Epidermal melanocyte (primary cell): Measurements from ENCODE around the gene PSAPL1.

Experiments used
- DNase-seq: peaks from one replicate; pipeline ENCODE4 v3.0.0; 2011; ENCODE audit warnings: low spot score; ENCODE audit not compliant: insufficient read length

The PSAPL1 gene

DNA sequence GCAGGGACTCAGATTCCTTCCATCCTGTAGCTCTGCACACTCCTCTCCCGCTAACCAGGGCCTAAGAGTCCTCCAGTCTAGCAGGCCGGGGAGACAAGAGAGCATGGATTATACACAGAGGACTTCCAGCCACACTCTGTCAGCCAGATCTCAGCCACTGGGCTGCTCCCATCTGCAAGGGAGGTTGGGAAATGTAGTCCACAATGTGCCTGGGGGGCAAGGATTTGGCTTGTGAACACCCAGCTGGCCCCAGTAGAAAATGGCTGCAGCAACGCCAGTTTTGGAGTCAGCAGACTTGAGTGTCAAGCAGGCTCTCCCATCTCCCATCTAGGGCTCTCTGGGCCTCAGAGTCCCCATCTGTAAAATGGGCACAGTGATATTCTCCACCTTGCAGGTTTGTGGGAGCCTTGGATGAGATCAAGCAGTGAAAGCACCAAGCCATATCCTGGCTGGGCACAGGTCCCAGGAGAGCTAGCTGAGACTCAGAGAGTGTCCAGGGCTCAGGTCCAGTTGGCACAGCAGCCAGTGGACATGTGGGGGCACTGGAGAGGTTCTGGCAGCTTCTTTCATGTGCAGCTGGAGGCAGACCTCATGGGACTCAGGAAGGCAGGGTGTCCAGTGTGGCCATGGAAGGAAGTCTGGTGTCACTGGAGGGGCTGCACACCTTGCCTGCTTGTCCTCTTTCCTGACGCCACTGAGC, 14.6 kb downstream of the PSAPL1 start:
- no peak for DNase-seq

DNA sequence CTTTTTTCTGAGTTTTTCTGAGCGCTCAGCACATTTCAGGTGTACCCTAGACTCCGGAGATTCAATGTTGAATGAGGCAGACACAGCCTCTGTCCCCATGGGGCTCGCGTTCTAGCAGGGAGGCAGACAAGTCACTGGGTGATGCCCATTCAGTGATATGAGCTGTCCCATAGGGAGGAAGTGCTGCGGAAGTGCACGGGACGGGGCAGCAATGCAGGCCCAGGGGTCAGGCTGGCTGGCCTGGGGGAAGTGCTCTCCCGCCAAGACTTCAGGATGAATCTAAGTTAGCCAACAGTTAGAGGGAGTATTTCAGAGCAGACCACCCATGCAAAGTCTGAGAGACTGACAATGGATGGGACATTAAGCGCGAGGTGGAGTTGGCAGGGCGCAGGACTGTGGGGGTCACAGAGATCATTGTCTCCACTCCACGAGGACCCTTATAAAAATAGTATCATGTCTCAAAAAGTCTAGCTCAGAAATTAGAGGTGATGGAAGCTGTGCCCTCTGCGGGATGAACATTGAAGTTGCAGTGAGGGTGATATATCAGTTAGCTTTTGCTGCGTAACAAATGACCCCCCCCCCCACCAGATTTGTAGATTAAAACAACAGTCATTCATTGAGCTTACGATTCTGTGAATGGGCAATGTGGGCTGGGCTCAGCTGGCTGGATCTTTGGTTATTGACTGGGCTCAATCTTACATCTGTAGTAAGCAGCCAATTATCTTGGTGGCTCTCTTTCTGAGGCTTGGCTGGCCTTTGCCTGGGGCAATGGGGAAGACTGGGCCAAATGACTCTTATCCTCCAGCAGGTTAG, 16.4 kb downstream of the PSAPL1 start:
- DNase-seq = no peak

DNA sequence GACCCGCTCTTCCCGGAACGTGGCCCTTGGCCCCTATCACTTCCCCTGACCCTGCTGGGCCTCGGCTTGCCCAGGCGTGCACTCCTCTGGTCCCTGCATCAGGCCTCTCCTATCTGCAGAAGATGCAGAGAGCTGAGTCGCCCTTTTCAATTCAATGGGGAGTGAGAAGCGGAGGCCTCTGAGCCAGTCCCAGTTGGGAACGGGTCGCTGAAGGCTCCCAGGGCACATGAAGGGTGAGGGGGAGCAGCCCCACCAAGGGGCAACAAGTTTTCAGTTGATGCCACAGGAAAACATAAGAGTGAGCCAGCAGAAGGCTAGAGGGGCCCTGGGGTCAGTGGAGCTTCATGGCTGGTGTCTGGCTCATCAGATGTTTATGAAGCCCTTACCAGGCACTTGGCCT, 17.1 kb downstream of the PSAPL1 start:
- no peak for DNase-seq

DNA sequence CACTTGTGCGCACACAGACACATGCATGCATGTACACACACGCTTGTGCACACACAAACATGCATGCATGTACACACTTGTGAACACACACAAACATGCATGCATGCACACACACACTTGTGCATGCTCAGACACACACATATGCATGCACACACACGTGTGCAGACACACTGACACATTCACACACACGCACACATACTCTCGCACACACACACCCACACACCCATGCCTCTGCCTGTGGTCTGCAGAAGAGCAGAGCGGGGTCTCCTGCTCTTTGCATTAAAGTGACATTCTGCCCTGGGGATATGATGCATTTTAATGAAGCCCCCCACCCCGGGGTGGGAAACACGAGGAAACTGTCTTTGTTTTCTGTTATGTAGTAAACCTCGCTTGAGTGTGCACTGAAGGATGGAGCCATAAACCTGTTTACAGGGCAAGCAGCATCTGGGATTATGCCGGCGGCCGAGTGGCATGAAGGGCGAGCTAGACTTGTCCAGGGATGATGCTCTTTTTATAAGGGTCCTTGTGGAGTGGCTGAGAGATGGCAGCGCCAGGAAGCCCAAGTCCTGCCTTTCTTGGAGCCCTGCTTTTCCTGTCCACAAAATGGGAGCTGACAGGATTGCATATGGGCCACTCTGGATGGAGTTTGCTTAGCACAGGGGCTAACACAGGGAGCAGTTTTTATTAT, 17.8 kb downstream of the PSAPL1 start:
- no peak for DNase-seq

DNA sequence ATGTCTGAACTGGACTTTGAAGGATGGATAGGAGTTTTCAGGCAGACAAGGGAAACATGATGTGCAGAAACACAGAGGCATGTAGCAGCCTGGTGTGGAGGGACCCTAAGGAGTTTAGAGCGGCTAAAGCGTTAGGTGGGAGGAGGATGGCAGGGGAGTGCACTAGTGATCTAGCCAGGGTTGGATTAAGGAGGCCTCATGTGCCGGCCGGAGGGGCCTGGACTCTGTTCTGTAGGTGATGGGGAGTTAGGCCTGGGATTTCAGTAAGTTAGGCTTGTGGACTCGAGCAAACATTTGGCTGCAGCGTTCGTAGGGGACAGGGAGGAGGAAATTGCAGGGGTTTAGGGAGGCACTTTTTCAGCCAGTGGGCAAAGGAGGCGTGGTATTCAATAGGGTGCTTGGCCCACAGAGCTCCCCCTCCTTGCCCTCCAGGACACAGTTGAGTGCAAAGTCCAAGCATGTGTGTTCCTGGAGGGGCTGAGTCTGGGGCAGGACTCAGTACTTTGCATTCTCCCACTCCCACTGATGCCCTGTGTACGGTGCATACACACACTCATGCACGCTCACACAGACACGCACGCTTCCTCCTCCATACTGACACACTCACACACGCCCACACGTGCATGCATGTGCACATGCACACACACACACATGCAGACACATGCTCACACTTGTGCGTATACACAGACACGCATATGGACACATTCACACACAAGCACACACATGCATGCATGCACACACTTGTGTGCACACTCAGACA, 18.6 kb downstream of the PSAPL1 start:
- no peak for DNase-seq

DNA sequence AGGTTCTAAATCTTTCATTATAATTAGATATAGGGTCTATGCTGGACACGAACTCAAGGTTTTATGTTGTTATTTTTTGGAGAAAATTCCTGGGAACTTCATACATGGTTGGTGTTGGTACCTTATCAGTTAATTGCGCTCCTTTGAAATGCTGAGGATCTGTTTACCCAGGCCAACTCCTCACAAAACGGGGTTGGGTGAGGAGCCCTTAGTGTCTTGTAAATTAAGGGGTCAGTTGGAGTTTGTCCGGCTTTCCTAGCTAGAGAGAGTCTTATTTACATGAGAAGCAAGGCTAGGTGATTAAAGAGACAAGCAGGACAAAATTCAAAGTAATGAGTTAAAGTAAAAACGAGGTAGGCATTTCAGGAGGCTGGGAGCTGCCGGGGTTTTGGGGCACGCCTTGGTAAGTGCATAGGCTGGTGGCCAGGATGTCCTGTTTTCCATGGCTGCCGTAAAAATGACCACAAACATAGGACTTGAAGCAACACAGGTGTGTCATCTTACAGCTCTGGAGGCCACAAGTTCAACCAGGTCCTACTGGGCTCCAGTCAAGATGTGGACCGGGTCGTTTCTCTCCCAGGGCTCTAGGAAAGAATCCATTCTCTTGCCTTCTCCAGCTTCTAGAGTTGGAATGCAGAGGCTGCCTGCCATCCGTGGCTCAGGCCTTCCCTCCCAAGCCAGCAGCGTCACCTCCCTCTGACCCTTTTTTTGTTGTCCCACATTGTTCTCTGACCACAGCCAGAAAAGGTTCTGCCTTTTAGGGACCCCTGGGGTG, 19.8 kb downstream of the PSAPL1 start:
- no peak for DNase-seq

DNA sequence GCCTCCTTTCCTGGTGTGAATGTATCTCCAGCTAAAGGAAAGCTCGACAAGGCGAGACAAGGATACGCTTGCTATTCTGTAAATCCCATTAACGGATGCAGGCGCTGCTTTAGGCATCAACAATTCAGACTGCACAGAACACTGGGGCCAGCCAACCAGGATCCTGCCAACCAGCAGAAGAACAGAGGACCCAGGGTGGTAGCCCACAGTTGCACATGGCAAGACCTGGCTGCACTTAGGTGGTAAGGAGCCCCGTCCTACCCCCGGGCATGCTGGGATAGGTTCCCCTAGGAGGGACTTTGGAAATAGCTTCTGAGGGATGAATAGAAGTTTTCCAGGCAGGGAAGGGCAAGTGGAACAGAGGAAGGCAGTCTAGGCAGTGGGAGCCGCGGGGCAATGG, 20.7 kb downstream of the PSAPL1 start:
- DNase-seq = no peak

DNA sequence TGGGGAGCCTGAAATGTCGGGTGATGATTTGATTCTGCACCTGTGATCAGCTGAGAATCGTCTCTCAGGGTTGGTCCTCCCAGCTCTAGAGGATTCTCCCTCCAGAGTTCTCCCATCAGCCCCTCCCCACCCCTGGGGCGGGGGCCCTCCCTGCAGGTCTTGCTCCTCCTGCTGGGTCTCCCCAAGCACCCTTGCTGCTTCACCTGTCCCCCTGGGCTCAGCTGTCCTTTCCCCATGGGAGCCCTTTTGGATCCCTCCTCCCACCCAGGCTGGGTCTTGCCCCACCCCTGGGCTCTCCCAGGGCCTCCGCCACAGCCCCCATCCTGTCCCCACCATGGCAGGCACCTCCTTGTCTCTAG, 22.2 kb downstream of the PSAPL1 start:
- DNase-seq = no peak

DNA sequence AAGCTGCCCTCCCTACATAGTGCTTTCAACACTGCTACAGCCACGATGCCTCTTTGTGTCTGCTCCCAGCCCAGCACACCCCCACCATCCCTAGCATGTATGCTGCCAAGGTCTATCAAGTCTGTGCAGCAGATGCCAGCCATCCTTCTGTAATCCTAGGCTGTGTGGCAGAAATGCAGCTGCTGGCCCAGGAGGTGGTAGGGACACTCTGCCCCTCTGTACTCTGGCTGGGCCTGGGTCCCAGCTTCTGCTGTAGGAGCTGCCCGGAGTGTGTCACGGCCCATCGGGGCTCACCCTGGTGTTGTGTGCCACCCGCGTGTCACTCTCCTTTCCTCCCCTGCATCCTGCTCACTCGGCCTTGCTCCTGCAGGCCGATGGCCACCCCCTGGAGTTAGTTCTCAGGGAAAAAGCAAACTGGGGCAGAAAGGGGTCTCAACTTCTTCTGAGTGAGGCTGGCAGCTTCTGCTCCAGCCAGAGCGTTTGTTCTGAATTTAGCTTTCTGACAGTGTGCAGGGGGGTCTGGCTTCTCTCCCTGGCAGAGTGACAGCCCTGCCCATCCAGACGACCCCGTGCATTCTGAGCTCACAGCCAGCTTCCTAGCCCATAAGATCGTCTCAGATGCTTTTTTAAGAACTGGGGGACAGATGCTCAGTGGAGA, 22.7 kb downstream of the PSAPL1 start:
- no peak for DNase-seq

DNA sequence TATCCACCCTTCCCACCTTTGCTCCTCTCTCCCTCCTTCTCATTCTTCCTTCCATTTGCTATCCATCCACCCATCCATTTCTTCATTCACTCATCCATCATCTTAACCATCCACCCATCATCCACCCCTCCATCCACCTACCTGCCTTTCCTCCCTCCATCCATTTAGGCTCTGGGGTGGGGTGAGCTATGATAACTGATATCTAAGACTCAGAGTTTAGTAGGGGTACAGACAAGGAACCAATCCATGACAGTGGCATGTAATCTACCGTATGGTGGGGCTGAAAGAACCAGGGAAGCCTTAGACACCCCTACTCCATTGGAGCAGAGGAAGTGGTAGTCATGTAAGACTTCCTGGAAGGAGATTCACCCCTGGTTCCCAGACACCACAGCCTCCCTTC, 23.2 kb downstream of the PSAPL1 start:
- no peak for DNase-seq

DNA sequence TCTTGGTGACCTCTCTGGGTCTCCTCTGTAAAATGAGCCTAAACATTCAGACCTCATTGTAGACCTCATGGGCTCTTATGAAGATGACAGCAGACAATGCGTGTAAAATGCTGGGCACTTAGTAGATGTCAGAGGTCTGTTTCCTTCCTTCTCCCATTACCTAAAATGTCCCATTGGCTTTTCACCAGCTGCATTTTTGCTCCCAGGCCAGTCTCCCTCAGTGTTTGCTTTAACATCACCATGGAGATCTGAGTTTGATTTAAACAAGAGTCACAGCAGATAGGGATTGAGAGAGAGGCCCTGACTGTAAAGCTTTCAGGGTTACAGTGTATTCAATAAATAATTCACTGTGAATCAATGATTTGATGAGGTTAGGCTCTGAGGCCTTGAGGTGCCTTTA, 24.3 kb downstream of the PSAPL1 start:
- DNase-seq = no peak

DNA sequence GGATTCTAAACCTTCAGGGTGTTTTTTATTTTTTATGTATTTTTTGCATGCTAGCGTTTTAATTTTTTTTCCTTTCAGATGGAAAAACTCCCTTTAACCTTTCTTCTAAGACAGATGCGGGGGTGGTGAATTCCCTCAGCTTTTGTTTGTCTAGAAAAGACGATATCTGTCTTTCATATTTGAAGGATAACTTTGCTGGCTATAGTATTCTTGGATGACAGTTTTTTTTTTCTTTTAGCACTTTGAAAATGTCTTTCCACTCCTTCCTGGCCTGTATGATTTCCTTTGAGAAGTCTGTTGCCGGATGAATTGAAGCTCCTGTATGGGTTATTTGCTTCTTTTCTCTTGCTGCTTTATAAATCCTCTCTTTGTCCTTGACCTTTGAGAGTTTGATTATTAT, 26.6 kb downstream of the PSAPL1 start:
- no peak for DNase-seq

DNA sequence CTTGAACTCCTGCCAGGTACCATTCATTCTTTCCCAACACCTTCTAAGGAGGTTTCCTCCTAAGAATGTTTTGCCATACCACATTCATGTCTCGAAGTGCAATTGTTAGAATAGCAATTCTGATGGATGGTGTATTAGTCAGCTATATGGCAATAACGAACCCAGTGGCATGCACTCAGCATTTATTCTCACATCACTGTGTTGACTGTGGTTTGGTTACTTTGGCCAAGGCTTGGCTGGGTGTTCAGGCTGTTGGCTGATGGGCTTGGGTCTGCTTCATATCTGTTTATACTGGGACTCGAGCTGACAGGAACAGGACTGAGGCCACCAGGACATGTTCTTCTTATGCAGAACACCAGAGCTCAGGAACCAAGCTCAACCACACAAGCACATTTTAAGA, 31.7 kb downstream of the PSAPL1 start:
- no peak for DNase-seq

DNA sequence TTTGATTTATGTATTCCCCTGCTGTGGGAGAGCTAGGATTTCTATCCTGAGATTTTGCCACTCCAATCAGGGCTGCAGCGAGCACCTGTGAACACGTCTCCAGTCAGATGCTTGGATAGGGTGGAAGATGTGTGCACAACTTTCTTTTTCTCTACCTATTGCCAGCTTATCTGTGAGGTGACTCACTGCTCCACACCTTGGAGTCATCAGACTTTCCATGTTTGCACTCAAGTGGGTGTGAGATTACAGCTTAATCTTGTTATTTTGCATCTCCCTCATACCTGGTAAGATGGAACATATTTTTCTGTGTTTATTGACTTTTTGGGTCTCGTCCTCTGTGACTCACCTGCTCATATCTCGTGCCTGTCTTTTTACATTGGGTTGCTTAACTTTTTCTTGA, 32.2 kb downstream of the PSAPL1 start:
- DNase-seq = no peak

DNA sequence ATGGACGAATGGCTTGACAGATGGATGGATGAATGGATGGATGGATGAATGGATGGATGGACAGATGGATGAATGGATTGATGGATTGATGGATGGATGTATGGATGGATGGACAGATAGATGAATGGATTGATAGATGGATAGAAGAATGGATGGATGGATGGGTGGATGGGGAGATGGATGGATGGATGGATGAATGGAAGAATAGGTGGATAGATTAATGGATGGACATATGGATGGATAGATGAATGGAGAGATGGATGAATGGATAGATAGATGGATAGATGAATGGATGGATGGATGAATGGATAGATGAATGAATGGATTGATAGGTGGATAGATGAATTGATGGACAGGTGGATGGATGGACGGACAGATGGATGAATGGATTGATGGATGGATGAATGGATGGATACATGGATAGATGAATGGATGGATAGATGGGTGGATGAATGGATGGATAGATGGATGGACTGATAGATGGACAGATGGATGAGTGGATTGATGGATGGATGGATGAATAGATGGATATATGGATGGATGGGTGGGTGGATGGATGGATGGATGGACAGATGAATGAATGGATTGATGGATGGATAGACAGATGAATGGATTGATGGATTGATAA, 33.9 kb downstream of the PSAPL1 start:
- DNase-seq = no peak

DNA sequence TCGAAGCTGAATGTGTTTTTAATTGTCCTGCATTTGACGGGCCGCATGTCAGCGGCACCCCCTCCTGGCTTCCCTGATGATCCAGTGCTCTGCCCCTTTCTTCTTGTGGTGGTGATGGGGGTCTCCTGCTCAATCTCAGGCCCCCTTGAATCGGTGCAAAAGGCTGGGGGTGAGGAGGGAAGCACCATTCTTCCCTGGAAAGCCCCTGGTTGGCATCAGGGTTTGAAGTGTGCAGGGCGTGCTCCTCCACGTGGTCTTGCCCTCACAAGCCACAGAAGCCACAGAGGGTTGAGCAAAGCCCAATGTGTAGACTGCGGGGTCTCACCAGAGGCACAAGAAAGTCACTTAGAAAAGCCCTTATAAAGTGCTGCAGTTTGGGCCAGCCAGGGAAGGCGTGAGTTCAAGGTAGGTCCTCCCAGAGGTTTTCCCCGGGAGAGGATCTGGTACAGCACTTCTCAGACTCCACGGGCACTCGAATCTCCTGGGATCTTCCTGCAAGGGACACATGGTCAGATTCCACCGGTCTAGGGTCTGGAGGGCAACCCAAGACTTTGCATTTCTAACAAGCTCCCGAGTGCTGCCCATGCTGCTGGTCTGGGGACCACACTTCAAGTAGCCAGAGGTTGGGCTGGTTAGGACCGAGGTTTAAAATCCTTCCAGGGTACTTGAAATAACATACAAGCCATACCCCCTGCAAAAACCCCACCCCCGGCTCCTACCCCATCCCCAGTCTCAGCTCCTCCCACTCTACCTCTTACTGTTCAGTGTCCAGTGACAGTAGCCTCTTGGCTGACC, 35.1 kb downstream of the PSAPL1 start:
- no peak for DNase-seq

DNA sequence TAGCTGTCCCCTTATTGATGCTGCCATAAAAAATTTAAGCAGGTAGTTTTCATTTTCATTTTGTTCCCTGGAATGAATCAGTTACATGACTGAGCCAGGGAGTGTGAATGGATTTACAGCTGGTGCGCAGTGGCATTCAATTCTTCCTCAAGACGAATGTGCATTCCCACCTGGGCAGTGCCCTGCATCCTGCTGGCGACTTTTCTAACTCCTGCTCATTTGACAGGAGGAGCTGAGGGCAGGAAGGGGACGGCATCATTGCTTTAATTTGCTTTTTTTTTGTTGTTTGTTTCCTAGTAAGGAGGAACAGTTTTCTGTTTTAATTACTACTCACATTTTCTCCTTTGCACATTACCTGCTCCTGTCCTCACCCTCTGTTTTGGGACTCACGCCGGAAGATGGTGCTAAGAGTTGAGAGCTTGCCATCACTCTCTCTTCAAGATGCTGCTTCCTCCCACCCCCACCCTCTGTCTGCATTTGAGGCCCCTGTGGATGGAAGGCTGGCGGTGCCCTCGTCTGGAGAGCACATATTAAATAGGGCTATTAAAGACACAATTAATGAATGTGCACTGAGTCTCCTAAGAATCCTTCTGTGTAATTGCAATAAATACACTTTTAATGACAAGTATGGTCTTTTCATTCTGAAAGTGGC, 35.8 kb downstream of the PSAPL1 start:
- DNase-seq = no peak

DNA sequence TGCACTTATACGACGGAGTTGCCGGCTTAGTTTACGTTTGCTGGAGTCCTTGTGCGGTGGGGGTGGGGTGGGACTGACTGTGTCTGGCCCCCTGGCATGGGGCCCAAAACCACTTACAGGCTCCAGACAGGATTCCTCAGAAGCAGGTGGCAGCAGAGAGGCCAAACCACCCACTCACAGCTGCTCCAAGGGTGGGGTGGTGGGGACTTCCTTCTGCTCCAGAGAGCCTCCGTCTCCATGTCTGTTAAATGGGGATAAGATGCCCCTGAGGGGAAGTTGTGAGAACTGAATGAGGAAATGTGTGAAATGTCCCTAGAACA, 36.7 kb downstream of the PSAPL1 start:
- no peak for DNase-seq
